Left lung (tissue), 10 donors: ENCODE results near the gene MCCC1. TPM values are rescaled to one million over a fixed set of nuclear protein-coding genes. Genes with fewer than 3 reads are reported as not detected.

Experiments used
- ATAC-seq: fragments of 200-7000 bp; cut with Tn5 transposase; one replicate; pipeline ENCODE4 v1.9.1; 2020; ENCODE audit warnings: moderate library complexity
- DNase-seq, 4 donors: peaks; one replicate each; pipeline ENCODE4 v3.0.0-alpha.2; 2013 to 2020
- H3K27ac ChIP-seq, 2 donors: fragments of 200-600 bp; sonication (generic) in 1 of 2; one replicate each; pipeline versions ENCODE4 v1.5.0 to v1.8.0; 2020 to 2021
- H3K27me3 ChIP-seq, 2 donors: fragments of 200-600 bp; sonication (generic) in 1 of 2; one replicate each; pipeline versions ENCODE4 v1.5.0 to v1.8.0; 2020 to 2021
- H3K36me3 ChIP-seq, 2 donors: fragments of 200-600 bp; sonication (generic) in 1 of 2; one replicate each; pipeline versions ENCODE4 v1.5.0 to v1.8.0; 2020 to 2021
- H3K4me1 ChIP-seq, 2 donors: fragments of 200-600 bp; one replicate each; pipeline ENCODE4 v1.8.0; 2021
- H3K4me3 ChIP-seq, 2 donors: fragments of 200-600 bp; sonication (generic) in 1 of 2; one replicate each; pipeline versions ENCODE4 v1.5.0 to v1.8.0; 2020 to 2021; ENCODE audit warnings: mild to moderate bottlenecking in 1 of 2
- H3K9me3 ChIP-seq, 2 donors: fragments of 200-600 bp; sonication (generic) in 1 of 2; one replicate each; pipeline versions ENCODE4 v1.5.0 to v1.8.0; 2020 to 2021
- CTCF ChIP-seq, 2 donors: fragments of 200-600 bp; sonication (generic) in 1 of 2; IDR thresholded peaks; one replicate each; pipeline versions ENCODE4 v1.5.0 to v1.8.0; 2021; ENCODE audit warnings: antibody characterized with exemption in 2 of 2
- intact Hi-C, 2 donors: fragments of 100-400 bp; cut with DNase I; formaldehyde crosslinking; loops; one replicate each; pipeline versions ENCODE4 v1.11.2 to v1.14.2; 2022
- polyA plus RNA-seq, 6 donors: library from polyadenylated mRNA; unstranded; fragments of 120-200 nt; gene quantifications; one replicate each; pipeline ENCODE4 v1.2.1, GENCODE V29; 2013; ENCODE audit not compliant: insufficient read length in 6 of 6
- total RNA-seq, 2 donors: library from RNA; stranded (reverse); fragmentation: NEBNext Ultra II Directional; extraction: Animal tissue kit (Norgen Biotek cat#: 25700); gene quantifications; one replicate each; pipeline ENCODE4 v1.2.1, GENCODE V29; 2021
- donor health status: DM: no; HTN: yes; CAD: no.
- donor health status: DM: no; HTN: no; CAD: no.

Gene MCCC1
- total and polyA plus RNA-seq, 8 donors = 45.4 to 61.8 (median 51.1) TPM

GRCh38 chr3:183134844-183135243, 35.5 kb upstream of the MCCC1 start:
- Histone ChIP-seq H3K27ac (peak overlapping the region; percentile 0 to 44), H3K36me3 (no peaks in the 10 kb centered on the region), H3K9me3 (peaks cover 0 to under 1% of the 10 kb centered on the region in 2 donors), H3K4me1 (peaks cover 0 to 6% of the 10 kb centered on the region in 2 donors), H3K27me3 (peaks cover 0 to 8% of the 10 kb centered on the region in 2 donors), H3K4me3 (no peak overlapping the region)
- intact Hi-C loops = no loop called here
- peak in 1 of 4 donors; percentile 54 for DNase-seq
- peak; percentile 58 for ATAC-seq
- no peak for TF ChIP-seq CTCF (IDR thresholded peaks at IDR 0.05)

DNA sequence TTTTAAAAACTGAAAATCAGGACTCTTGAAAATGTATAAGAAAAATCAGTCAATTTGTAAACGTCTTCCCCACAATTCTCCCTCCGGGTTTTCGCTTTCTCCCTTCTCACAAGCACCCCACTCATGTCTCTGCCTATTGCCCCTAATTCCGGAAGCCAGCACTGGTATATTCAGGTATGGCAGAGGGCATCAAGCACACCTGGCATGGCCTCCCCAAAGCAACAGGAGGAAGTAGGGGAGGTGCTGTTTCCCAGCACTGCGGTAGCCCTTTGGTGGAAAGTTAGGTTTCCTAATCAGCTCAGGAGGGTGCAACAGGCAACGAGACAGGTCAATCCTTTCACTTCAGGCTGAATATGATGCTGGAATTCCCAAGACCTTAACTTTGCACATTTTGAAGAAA, 33.1 kb upstream of the MCCC1 start:
- ATAC-seq (peak; percentile 29), DNase-seq (no peak)
- Histone ChIP-seq H3K27ac (peak overlapping the region in 1 of 2 donors; percentile 26), H3K9me3 (peaks cover 0 to 15% of the 10 kb centered on the region in 2 donors), H3K27me3 (peaks cover 0 to 8% of the 10 kb centered on the region in 2 donors), H3K36me3 (no peaks in the 10 kb centered on the region), H3K4me1 (peaks cover 0 to 6% of the 10 kb centered on the region in 2 donors), H3K4me3 (no peak overlapping the region)
- TF ChIP-seq CTCF (IDR thresholded peaks at IDR 0.05) = no peak
- intact Hi-C loops = no loop called here

GRCh38 chr3:183131735-183132134, 32.4 kb upstream of the MCCC1 start:
- ATAC-seq = peak; percentile 30
- no peak for DNase-seq
- H3K4me1 ChIP-seq = peaks cover 0 to 6% of the 10 kb centered on the region in 2 donors
- intact Hi-C loops = no loop called here
- H3K27me3 ChIP-seq = peaks cover 0 to 8% of the 10 kb centered on the region in 2 donors
- no peak for TF ChIP-seq CTCF (IDR thresholded peaks at IDR 0.05)
- H3K9me3 ChIP-seq = peaks cover 0 to 15% of the 10 kb centered on the region in 2 donors
- H3K36me3 ChIP-seq = no peaks in the 10 kb centered on the region
- no peak overlapping the region for H3K4me3 ChIP-seq
- no peak overlapping the region for H3K27ac ChIP-seq

- no peak for TF ChIP-seq CTCF (IDR thresholded peaks at IDR 0.05)
- DNase-seq (peak in 1 of 4 donors; percentile 66), ATAC-seq (peak; percentile 88)
- H3K27ac ChIP-seq = peak overlapping the region in 1 of 2 donors; percentile 27
- H3K4me1 ChIP-seq = peaks cover 0 to 6% of the 10 kb centered on the region in 2 donors
- H3K36me3 ChIP-seq = no peaks in the 10 kb centered on the region
- H3K27me3 ChIP-seq = peaks cover 0 to 8% of the 10 kb centered on the region in 2 donors
- no peak overlapping the region for H3K4me3 ChIP-seq
- intact Hi-C loops = no loop called here
- peaks cover 0 to 15% of the 10 kb centered on the region in 2 donors for H3K9me3 ChIP-seq
These were observed 32.0 kb upstream of the MCCC1 start for GRCh38 chr3:183131186-183131725.

DNA sequence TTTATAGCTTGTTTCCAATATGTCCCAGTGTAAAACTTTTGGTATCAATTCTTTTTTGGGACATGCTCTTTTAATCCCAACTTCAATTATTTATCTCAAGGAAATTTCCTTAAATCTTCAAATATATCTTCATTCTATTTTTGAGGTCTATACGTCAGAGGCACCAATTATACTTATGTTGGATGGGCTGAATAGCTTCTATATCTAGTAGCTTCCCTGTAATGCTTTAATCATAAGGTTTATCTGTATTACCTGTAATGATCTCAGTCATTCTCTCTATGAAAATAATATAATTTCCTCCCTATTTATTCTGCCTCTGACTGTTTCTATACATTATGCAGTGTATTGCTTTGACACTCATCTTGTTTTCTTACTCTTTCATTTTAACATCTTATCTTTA, 29.9 kb upstream of the MCCC1 start:
- no peaks in the 10 kb centered on the region for H3K27me3 ChIP-seq
- H3K4me3 ChIP-seq = no peak overlapping the region
- H3K27ac ChIP-seq = no peak overlapping the region
- DNase-seq = no peak
- intact Hi-C loops = no loop called here
- H3K36me3 ChIP-seq = no peaks in the 10 kb centered on the region
- peaks cover 0 to 6% of the 10 kb centered on the region in 2 donors for H3K4me1 ChIP-seq
- H3K9me3 ChIP-seq = peaks cover 0 to 15% of the 10 kb centered on the region in 2 donors
- ATAC-seq = no peak
- TF ChIP-seq CTCF (IDR thresholded peaks at IDR 0.05) = no peak
